Stimulated activated CD4-positive, alpha-beta T cell treated with anti-CD3 and anti-CD28 coated beads, Interleukin-4, amount 100 ng/mL, for 24 hours (primary cell): ENCODE results near the gene PLEKHM3.

ENCODE experiments used
- DNase-seq: peaks from one replicate; pipeline ENCODE4 v3.0.0-alpha.2; 2020

PLEKHM3 gene, protein sequence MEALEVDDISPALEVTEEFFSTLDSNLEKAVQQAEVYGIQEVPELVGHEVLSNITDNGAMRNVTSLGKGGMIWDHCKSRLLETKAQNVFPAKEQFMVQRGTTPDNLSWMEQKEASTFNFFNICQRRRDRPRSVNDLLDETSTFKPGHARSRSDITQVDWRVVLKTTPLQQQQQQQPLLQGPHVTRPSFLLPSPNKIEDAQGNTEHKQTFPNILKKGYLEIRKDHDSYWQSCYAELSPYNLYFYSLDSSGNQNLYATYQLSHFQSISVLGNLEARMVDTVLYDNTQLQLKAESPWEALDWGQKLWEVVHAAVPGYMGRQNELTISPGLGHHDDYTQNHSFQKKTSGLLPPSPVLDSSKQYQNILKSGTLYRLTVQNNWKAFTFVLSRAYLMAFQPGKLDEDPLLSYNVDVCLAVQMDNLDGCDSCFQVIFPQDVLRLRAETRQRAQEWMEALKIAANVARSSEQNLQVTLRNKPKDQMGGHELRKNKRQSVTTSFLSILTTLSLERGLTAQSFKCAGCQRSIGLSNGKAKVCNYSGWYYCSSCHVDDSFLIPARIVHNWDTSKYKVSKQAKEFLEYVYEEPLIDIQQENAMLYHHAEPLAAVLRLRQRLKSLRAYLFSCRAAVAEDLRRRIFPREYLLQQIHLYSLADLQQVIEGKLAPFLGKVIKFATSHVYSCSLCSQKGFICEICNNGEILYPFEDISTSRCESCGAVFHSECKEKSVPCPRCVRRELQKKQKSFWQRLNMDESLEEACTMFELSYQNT

DNA sequence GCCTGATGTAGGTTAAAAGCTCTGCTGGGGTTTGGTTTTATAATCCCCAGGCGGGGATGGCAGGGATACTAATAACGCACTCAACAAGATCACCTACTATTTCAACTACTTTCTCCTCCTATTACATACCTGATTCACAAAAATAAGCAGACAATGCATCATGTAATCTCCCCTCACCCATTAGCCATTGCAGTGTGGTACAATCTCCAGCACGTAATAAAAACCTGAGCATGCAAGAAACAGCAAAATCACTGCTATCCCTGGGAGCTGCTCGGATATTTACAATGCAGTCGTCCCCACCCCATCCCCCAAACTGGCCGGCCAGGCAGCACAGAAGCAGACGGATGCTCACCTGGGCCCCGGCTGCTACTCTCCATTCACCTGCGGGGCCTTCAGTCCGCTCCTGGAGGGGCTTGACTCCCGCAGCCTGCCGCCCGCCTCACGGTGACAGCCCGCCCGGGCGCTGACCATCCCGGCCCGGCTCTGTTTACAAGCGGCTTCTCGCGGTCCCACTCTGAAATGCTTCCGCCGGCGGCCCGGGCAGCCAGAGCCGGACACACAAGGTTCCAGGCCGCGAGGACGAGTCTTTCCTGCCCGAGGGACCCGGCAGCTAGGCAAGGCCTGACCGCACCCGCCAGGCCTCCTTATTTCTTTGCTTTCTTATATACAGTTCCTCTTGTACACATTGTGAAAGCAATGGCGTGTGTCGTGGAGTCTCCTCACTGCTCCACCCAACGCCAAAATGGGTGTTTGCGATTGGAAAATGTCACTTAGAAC lies at the start of gene PLEKHM3:
PLEKHM3 (minus strand) TSS at position 491 of the 777 bp plus-strand sequence. CDS start 23,888 bp downstream, outside the sequence.
- DNase-seq = peak; percentile 82

DNA sequence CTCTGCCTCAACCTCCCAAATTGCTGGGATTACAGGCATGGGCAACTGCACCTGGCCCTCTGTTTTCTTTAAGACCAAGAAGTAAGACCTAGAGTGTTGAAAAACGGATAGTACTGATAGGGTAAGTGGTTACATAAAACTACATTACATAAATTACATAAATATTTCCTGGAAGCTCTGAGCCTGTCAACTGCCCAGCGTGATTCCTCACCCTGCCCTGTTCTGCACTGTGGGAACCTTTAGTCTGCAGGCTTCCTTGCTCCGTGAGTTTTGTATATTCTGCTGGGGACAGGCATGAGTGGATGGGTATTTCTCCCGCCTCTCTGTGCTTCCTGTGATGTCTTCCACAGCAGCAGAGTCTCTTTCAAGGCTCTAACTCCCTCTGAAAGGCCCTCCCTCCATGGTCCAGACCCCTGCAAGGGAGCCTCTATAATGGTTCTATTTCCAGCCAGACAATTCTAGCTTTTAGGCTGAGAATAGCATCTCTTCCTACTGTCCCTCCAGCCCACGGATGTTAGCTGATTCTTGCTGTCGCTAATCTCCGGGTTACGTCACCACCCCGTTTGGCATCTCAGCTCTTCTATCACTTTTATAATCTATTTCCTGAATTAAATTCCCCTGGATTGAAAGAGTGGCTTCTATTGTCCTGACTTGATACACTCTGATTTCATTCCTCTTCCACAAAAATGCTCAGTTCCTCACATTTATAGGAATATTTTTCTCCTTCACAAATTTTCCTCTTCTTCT lies 49.5 kb upstream of the PLEKHM3 start:
- DNase-seq = no peak

DNA sequence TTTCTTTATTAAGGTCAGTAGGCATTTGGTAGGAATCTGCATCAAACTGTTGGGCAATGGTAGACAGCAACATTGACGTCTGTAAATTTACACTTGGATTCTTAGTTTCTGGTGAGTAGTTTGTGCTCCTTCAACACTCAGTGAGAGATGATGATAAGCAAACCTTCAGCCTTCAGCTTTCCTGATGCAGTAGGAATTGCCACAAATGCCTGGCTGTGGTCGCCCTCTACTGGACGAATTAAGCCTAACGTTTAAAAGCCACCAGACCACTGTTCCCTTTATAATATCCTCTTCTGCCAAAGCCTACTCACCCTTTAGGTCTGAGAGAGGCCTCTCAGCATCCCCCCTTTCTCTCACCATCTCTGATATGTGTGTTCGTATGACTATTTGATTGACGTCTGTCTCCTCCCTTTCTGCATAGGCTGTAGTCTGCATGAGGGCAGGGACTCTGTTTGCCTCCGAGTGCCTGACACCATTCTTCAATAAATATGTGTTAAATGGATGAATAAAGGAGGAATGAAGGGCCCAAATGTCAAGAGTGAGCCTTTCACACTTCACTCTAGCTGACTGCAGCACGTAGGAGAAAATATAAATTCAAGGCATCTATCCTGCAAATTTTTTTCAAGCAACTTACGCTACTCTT lies 47.0 kb upstream of the PLEKHM3 start:
- peak; percentile 65 for DNase-seq

DNA sequence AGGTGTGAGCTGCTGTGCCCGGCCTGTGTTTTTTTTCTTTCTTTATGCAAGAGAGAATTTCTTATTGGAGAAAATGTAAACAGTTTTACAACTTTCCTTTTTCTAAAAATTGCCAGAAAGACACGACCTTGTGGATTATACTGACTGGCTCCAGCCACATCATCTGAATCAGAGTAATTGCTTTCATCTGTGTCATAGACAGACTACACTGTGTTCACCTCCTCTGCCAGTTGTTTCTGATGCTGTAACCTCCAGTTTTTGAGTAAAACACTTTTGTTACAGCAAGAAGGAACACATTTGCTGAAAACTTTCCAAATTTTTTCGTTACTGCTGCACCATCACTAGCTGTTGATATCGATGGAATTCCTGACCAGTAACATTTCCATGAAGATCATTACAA lies 43.9 kb upstream of the PLEKHM3 start:
- DNase-seq = no peak

DNA sequence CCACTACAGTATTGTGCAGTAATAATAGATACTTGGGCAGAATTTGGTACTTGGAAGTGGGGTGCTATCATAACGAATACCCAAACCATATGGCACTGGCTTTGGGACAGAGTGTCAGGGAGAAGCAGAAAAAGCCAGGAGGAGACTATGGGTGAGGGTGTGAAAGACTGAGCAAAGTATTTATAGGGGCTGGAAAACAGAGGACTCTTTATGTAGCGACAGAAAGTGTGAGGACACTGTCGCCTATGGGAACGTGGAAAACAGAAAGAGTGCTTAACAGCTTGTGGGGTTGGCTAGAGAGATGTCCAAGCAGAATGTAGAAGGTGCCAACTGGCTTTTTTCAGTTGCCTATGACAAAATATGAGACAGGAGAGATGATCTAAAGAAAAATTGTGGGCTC lies 40.7 kb upstream of the PLEKHM3 start:
- DNase-seq = no peak

DNA sequence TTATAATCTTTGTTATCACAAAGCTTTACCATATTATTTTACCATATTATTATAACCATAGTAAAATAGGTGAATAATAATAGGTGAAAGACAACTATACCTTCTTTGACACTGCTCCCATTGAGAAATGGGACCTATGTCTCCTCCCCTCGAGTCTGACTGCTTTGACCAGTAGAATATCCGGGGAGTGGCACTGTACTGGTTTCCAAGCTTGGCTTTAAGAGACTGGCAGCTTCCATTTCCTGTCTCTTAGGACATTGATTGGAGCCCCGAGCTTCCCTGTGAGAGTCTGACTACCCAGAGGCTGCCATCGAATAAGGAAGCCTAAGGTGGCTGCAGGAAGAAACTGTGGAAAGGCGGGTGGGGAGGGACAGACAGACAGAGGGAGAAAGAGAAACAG lies 40.1 kb upstream of the PLEKHM3 start:
- DNase-seq = no peak

DNA sequence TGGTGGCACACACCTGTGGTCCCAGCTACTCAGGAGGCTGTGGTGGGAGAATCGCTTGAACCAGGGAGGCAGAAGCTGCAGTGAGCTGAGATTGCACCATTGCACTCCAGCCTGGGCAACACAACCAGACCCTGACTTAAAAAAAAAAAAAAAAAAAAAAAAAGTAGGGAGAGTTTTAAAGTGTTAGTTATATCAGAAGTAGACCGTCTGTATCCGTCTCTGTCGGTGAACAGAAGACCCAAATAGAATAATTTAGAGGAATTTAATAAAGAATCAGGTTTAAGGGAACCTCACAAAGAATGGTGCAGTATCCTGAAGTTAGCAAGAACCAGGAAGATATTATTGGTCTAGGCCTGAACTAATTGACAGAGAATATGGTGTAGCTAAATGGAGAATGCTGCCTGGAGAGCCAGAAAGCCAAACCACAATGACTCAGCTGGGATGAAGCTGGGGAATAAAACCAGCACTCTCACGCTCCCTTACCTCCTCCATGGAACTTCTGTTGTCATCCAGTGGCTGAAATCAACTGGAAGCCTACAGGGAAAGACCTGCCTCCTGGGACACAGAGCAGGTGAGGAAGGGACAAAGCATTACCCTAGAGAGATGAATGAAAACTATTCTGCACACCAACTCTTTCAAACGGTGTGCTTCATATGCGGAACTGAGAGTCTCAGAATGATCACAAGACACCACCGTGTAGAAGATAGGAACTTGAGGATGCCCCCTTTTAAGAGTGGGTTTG lies 39.1 kb upstream of the PLEKHM3 start:
- DNase-seq = no peak

DNA sequence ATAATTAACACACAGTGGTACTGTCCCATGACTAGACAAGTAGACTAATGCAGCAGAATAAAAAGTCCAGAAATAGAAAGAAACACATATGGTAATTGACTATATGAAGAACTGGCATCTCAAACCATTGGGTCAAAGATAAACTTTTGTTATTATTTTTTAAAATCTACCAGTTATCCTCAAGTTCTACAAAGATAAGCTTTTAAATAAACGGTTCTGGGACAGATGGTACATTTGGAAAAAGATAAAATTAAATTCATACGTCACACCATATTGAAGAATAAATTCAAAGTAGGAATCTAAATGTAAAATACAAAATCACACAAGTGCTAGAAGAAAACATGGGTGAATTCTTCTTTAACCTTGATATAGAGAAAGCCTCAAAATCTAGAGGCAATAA lies 37.6 kb upstream of the PLEKHM3 start:
- no peak for DNase-seq

DNA sequence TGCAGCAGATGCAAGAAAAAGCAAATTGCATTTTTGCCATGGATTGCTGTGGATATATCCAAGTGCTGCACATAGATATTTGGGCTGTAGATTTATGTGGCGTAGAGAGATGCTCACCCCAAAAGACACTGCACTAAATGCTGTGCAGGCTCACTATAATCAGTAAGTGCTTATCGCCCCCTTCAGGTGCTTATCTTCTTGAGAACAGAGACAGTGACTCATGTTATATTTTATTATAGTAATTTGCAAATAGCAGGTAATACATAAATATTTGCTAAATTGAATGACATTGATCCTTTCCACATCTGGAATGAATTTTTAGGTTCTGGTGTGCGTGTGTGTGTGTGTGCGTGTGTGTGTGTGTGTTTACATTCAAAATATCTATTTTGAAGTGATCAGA lies 36.8 kb upstream of the PLEKHM3 start:
- no peak for DNase-seq

DNA sequence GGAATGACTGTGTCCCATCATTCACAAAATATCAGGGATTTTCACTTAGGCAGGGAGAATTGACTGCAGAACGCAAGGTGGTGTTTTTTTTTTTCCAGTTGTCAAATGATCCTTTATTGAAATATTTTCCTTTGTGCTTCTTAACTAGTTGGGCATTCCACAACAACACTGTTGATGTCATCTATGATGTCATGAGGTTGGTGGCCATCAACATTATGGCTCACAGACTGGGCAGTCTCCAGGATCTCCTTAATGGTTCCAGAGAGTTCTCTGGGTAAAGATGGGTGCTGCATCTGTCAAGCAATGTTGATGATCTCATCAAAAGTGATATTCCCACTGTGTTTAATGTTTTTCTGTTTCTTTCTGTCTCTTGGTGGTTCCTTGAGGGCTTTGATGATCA lies 31.8 kb upstream of the PLEKHM3 start:
- DNase-seq = no peak

DNA sequence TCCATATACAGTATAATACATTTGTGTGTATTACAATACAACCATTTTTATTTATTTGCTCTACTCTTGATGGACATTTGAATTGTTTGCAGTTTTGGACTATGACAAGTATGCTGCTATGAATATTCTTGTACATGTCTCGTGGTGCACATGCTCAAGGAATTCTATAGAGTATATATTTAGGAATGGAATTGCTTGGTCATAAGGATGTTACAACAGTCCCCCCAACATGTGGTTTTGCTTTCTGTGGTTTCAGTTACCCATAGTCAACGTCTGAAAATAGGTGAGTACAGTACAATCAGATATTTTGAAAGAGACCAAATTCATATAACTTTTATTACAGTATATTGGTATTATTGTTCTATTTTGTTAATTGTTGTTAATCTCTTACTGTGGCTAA lies 24.1 kb upstream of the PLEKHM3 start:
- DNase-seq = no peak

DNA sequence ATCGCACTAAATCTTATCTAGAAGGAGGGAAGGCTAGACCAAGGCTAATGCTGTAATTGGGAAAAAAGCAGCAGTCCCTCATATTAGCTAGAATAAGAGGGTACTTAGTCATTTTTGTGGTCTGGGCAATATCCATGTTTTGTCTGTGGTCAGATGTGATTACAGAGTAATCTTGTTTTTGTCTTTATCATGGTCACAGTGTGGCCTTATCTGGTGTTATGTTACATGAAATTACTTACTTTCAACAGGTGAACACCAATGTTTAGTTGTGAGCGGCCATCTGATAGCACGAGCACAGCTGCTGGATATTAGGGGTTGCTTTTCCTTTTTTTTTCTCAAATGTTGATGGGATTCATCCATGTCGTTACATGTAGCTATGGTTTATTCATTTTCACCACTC lies 23.7 kb upstream of the PLEKHM3 start:
- DNase-seq = no peak

DNA sequence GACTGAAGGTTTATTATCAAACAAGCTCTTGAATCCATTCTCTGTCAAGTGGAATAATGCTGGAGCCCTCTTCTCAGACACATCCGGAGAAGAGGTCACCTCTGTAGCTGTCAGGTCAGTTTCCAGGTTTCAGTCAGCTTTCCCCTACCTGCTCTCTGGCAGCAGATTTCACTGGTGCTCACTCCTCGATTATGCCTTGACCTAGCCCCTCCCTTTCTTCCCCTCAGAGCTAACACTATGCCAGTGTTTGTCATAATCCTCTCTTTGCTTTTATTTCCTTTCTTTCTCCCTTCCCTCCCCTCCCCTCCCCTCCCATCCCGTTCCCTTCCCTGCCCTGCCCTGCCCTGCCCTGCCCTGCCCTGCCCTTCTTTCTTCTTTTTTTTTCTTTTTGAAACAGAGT lies 22.5 kb upstream of the PLEKHM3 start:
- DNase-seq = no peak

DNA sequence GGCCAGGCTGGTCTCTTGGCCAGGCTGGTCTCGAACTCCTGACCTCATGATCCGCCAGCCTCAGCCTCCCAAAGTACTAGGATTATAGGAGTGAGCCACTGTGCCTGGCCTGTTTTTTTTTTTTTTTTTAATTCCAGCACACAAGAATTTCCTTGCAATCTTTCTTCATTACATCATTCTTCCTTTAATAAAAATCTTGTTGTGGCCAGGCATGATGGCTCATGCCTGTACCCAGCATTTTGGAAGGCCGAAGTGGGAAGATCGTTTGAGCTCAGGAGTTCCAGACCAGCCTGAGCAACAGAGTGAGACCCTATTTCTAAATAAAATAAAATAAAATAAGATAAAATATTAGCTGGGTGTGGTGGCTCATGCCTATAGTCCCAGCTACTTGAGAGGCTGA lies 21.4 kb upstream of the PLEKHM3 start:
- DNase-seq = no peak

DNA sequence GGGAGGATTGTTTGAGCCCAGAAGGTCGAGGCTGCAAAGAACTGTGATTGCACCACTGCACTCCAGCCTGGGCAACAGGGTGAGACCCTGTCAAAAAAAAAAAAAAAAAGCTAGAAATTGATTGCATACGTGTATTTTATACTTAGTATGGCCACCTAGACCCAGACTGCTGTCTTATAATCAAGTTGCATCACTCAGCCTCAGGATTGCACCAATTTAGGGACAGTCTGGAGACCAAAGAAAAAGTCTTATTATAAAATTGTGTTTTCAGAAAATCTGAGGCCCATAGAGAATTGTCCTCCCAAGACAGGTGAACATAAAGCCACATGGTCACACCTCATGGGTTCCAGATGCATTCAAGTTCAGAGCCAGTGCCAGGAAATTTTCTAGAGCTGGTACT lies 17.1 kb upstream of the PLEKHM3 start:
- no peak for DNase-seq

DNA sequence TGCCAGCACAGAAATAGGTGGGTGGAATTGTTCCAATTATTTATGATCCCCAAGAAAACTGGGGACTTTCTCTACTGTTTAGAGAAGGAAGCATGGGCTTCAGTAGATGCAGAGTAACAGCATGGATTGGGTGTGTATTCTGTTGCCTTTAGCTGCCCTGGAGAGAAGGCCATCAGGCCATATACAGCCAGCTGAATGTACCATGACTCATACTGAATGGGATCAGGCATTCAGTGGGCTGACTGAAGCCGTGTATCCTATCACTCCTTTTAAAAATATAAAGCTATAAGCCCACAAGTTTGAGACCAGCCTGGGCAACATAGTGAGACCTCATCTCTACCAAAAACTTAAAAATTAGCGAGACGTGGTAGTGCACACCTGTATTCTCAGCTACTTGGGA lies 16.7 kb upstream of the PLEKHM3 start:
- no peak for DNase-seq

DNA sequence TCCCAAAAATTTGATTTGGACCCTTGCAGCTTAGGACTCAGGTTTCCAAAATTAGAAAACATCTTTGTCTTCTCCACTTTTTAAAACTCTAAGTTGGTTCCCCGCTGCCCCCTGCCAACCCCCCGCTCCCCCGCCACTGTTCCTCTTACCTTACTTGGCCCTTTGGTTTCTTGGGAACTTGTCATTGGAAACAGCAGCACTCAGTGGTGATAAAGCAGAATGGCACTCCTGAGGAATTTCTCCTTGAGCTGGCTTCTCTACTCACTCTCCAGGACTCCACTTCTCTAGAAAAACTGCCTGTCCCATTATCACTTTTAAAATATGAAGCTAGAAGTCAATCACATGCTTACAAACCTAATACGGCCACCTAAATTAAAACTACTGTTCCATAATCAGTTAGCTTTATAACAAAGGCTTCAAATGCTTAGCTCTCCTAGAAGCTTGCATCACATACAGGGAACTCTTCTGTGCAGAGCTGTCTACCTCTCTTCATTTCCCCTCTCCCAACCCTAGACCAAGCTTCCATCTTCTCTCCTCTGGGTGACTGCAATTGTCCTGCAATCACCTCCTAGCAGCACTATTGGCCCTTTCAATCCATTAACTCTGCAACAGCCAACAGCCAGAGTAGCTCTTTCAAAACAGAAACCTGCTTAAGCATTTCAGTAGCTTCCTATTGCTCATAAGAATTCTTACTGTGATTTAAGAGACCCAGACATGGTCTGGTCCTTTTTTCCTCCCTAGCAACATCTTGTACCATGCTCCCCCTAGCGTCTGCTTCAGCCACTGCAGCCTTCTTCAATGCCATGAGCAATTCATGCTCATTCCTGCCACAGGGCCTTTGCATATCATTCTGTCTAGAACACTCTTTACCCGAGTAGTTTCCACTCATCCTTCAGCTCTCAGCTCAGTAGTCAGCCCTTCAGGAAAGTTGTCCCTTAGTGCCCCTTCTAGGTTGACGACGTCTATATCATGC lies 15.2 kb upstream of the PLEKHM3 start:
- peak; percentile 80 for DNase-seq

DNA sequence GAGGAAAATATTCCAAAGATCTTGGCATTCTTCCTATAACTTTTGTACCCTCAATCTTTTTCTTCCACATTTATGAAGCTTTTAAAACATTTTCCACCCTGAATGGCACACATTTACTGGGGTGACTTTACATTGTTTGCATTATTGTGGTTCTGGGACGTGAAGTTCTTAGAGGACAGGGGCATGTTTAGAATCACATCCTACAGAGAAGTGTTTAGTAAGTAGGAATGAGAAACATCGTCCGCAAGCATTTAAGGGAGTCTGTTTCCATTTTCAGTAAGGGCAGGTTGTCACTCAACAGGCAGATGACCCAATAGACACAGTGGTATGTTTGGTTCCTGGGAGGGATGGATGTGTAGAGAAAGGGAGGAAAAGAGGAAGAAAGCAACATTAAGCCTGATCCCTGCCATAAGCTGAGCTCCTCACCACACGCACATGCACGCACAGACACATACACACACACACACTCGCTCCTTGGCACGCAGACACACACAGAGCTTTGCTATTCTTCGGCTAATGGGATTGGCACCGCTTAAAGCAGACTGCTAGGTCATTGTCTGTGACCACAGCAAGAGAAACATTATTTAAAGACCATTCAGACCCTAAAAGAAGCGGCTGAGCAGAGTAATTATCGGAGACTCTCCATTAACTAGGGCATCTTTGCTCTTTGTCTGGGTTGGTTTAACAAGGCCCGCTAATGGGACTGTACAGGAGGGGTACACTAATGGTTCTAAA lies 14.2 kb upstream of the PLEKHM3 start:
- DNase-seq = no peak
